HCT116 (cell line): ENCODE data around the gene UAP1. TPM values are rescaled to one million over a fixed set of nuclear protein-coding genes. Genes with fewer than 3 reads are reported as not detected.

Experiments
- ATAC-seq: fragments of 200-7000 bp; cut with Tn5 transposase; 2 replicates; pipeline ENCODE4 v1.9.1; 2020; ENCODE audit warnings: mild to moderate bottlenecking, moderate library complexity
- BruUV-seq: library from RNA; stranded (reverse); fragments of 400-500 nt; replicated peaks from 2 replicates; lab custom pipeline; 2021; lab: Mats Ljungman, UMichigan
- CTCF ChIA-PET: fragments of 300-600 bp; sonication (Branson Sonifier 250); formaldehyde crosslinking; loops from one replicate; lab custom pipeline; 2021; ENCODE audit warnings: antibody characterized with exemption; lab: Charles Lee
- POLR2A ChIA-PET: fragments of 300-600, 350-600 bp; sonication (Branson Sonifier 250); formaldehyde crosslinking; loops from one replicate; lab custom pipeline; 2021; ENCODE audit warnings: antibody characterized with exemption; lab: Charles Lee
- RAD21 ChIA-PET, 2 experiments: fragments of 300-600 bp; sonication (Branson Sonifier 250); formaldehyde crosslinking; loops; one replicate each; lab custom pipeline; 2023; ENCODE audit warnings: low total read pairs in 2 of 2; ENCODE audit not compliant: uncharacterized antibody in 2 of 2, unreplicated experiment in 2 of 2, low non-redundant PET in 1 of 2; lab: Charles Lee
- DNase-seq: peaks from one replicate; pipeline ENCODE4 v3.0.0-alpha.2; 2010; ENCODE audit warnings: low read depth, low spot score
- H2AFZ ChIP-seq: fragments of 200-600 bp; shearing (Covaris generic), sonication (generic); 2 replicates; pipeline ENCODE4 v1.6.1; 2017; ENCODE audit warnings: low read depth, mixed run types, mixed read lengths, antibody characterized with exemption, low read length; ENCODE audit not compliant: poor library complexity, severe bottlenecking
- H3K27ac ChIP-seq: 2 replicates; pipeline ENCODE4 v1.5.1; 2012; ENCODE audit warnings: low read depth, low read length
- H3K27me3 ChIP-seq: fragments of 200-600 bp; sonication (generic); 2 replicates; pipeline ENCODE4 v1.6.1; 2016; ENCODE audit warnings: mixed run types, low read length, mixed read lengths; ENCODE audit not compliant: insufficient read depth
- H3K36me3 ChIP-seq, 2 experiments: fragments of 200-500 bp in 1 of 2; fragments of 200-600 bp in 1 of 2; sonication (Bioruptor generic) in 1 of 2; sonication (generic) in 1 of 2; 2 replicates each; pipeline versions ENCODE4 v1.5.1 to v1.6.1; 2014 to 2016; ENCODE audit warnings: low read length in 2 of 2, inconsistent platforms in 1 of 2, mixed read lengths in 1 of 2, mixed run types in 1 of 2; ENCODE audit not compliant: insufficient read depth in 2 of 2, control insufficient read depth in 1 of 2
- H3K4me1 ChIP-seq, 2 experiments: fragments of 200-600 bp in 1 of 2; sonication (generic) in 1 of 2; 2 replicates each; pipeline versions ENCODE4 v1.5.1 to v1.6.1; 2012 to 2017; ENCODE audit warnings: low read length in 2 of 2, inconsistent platforms in 1 of 2, mild to moderate bottlenecking in 1 of 2, mixed read lengths in 1 of 2, mixed run types in 1 of 2, moderate library complexity in 1 of 2; ENCODE audit not compliant: insufficient read depth in 2 of 2, control insufficient read depth in 1 of 2
- H3K4me2 ChIP-seq: fragments of 200-600 bp; sonication (generic); 2 replicates; pipeline ENCODE4 v1.6.1; 2017; ENCODE audit warnings: mixed run types, low read length, mixed read lengths
- H3K4me3 ChIP-seq, 2 experiments: fragments of 200-600 bp in 1 of 2; sonication (generic) in 1 of 2; replicated peaks in 1 of 2; 2 replicates each; pipeline ENCODE4 v1.5.1; 2011 to 2016; ENCODE audit warnings: low read length in 2 of 2, control low read depth in 1 of 2, low read depth in 1 of 2, mild to moderate bottlenecking in 1 of 2, mixed read lengths in 1 of 2, mixed run types in 1 of 2
- H3K79me2 ChIP-seq: fragments of 200-600 bp; sonication (generic); 2 replicates; pipeline ENCODE4 v1.6.1; 2017; ENCODE audit warnings: mild to moderate bottlenecking, mixed run types, low read length, moderate library complexity, mixed read lengths; ENCODE audit not compliant: insufficient read depth
- H3K9ac ChIP-seq: fragments of 200-600 bp; sonication (generic); 2 replicates; pipeline ENCODE4 v1.6.1; 2016; ENCODE audit warnings: low read length, mixed read lengths
- H3K9me2 ChIP-seq: fragments of 200-600 bp; sonication (generic), shearing (Covaris generic); 2 replicates; pipeline ENCODE4 v1.6.1; 2017; ENCODE audit warnings: mixed run types, mild to moderate bottlenecking, moderate library complexity; ENCODE audit not compliant: insufficient read depth
- H3K9me3 ChIP-seq, 2 experiments: fragments of 200-500 bp in 1 of 2; fragments of 200-600 bp in 1 of 2; sonication (Bioruptor generic) in 1 of 2; sonication (generic) in 1 of 2; 2 replicates each; pipeline ENCODE4 v1.6.1; 2014 to 2017; ENCODE audit warnings: low read length in 2 of 2, mixed read lengths in 2 of 2, inconsistent platforms in 1 of 2, low read depth in 1 of 2, mild to moderate bottlenecking in 1 of 2, mixed run types in 1 of 2, moderate library complexity in 1 of 2; ENCODE audit not compliant: control insufficient read depth in 1 of 2, insufficient read depth in 1 of 2
- H4K20me1 ChIP-seq: fragments of 200-600 bp; sonication (generic), shearing (Covaris generic); 2 replicates; pipeline ENCODE4 v1.6.1; 2017; ENCODE audit warnings: mixed run types, mild to moderate bottlenecking, moderate library complexity; ENCODE audit not compliant: insufficient read depth
- ATF3 ChIP-seq: IDR thresholded peaks from 2 replicates; pipeline ENCODE4 v1.6.1; 2012
- CBX3 ChIP-seq: IDR thresholded peaks from 2 replicates; pipeline ENCODE4 v1.6.1; 2012; ENCODE audit warnings: low read depth
- CTCF ChIP-seq, 3 experiments: fragments of 200-600 bp in 1 of 3; sonication (generic) in 1 of 3; IDR thresholded peaks in 2 of 3; conservative IDR thresholded peaks in 1 of 3; 2 replicates each; pipeline ENCODE4 v1.5.1; 2012 to 2017; ENCODE audit warnings: low read depth in 2 of 3, low read length in 2 of 3, antibody characterized with exemption in 1 of 3, borderline replicate concordance in 1 of 3, control low read depth in 1 of 3, mild to moderate bottlenecking in 1 of 3, mixed read lengths in 1 of 3, mixed run types in 1 of 3, moderate library complexity in 1 of 3; ENCODE audit not compliant: insufficient read depth in 1 of 3
- EGR1 ChIP-seq: IDR thresholded peaks from 2 replicates; pipeline ENCODE4 v1.6.1; 2012; ENCODE audit warnings: low read depth
- EZH2 ChIP-seq: fragments of 200-600 bp; sonication (generic); IDR thresholded peaks from 2 replicates; pipeline ENCODE4 v1.6.1; 2017; ENCODE audit warnings: antibody characterized with exemption, mixed run types
- EZH2phosphoT487 ChIP-seq: fragments of 200-600 bp; IDR thresholded peaks from 2 replicates; pipeline ENCODE4 v1.6.1; 2018; ENCODE audit warnings: antibody characterized with exemption, borderline replicate concordance
- FOSL1 ChIP-seq: IDR thresholded peaks from 2 replicates; pipeline ENCODE4 v1.6.1; 2012; ENCODE audit warnings: low read depth
- JUND ChIP-seq: IDR thresholded peaks from 2 replicates; pipeline ENCODE4 v1.6.1; 2012
- MAX ChIP-seq: IDR thresholded peaks from 2 replicates; pipeline ENCODE4 v1.6.1; 2012
- POLR2A ChIP-seq: IDR thresholded peaks from 2 replicates; pipeline ENCODE4 v1.7.0; 2011; ENCODE audit warnings: borderline replicate concordance; ENCODE audit not compliant: insufficient read depth, insufficient read length; ENCODE audit errors: extremely low read depth
- RAD21 ChIP-seq: IDR thresholded peaks from 2 replicates; pipeline ENCODE4 v1.6.1; 2012; ENCODE audit warnings: low read depth, mild to moderate bottlenecking
- REST ChIP-seq: IDR thresholded peaks from 2 replicates; pipeline ENCODE4 v1.6.1; 2012; ENCODE audit warnings: low read depth
- SP1 ChIP-seq: IDR thresholded peaks from 2 replicates; pipeline ENCODE4 v1.6.1; 2012; ENCODE audit warnings: low read depth
- SRF ChIP-seq: IDR thresholded peaks from 2 replicates; pipeline ENCODE4 v1.6.1; 2012; ENCODE audit warnings: low read depth
- TCF7L2 ChIP-seq: IDR thresholded peaks from 2 replicates; pipeline ENCODE4 v1.7.0; 2011; ENCODE audit warnings: borderline replicate concordance, inconsistent platforms; ENCODE audit not compliant: insufficient read depth, insufficient read length; ENCODE audit errors: extremely low read depth
- YY1 ChIP-seq: IDR thresholded peaks from 2 replicates; pipeline ENCODE4 v1.6.1; 2011; ENCODE audit warnings: low read length, low read depth, moderate library complexity, mild to moderate bottlenecking; ENCODE audit not compliant: insufficient replicate concordance; ENCODE audit errors: extremely low read depth
- ZBTB33 ChIP-seq: IDR thresholded peaks from 2 replicates; pipeline ENCODE4 v1.6.1; 2011; ENCODE audit warnings: mild to moderate bottlenecking, low read length, moderate library complexity; ENCODE audit not compliant: insufficient replicate concordance; ENCODE audit errors: extremely low read depth
- ZFX ChIP-seq: fragments of 450-650 bp; IDR thresholded peaks from 2 replicates; pipeline ENCODE4 v1.6.1; 2017
- intact Hi-C: fragments of 100-400 bp; cut with micrococcal nuclease; formaldehyde crosslinking; loops from 2 replicates; pipeline ENCODE4 v1.10.0; 2022
- total RNA-seq: library from RNA; stranded (reverse); gene quantifications from one replicate; pipeline ENCODE4 v1.2.1, GENCODE V29; 2021; ENCODE audit not compliant: unreplicated experiment

Gene UAP1
- total RNA-seq, 1 experiment from 2014 or later: 51.4 TPM

- ChIA-PET POLR2A (no interaction called here), CTCF (interaction anchor here (1.0 to 1.1 kb wide), 2 partner anchors 19 to 20 kb away, joined by 3 read pairs; no protein-coding TSS in a partner anchor), RAD21 (no interaction called here)
- no TSS peak for BruUV-seq
- no peaks in the 10 kb centered on the region for H3K9me3 ChIP-seq
- H3K27ac ChIP-seq: no peak overlapping the region
- no peaks in the 10 kb centered on the region for H3K36me3 ChIP-seq
- no peaks in the 10 kb centered on the region for H3K27me3 ChIP-seq
- intact Hi-C loops: no loop called here
- no peaks in the 10 kb centered on the region for H3K4me1 ChIP-seq
- no peaks in the 10 kb centered on the region for H3K79me2 ChIP-seq
- ATAC-seq: no peak
- no peaks in the 10 kb centered on the region for H4K20me1 ChIP-seq
- H3K4me2 ChIP-seq: no peak overlapping the region
- no peak for TF ChIP-seq ATF3
- no peak for TF ChIP-seq JUND
- TF ChIP-seq EZH2phosphoT487: no peak
- no peak for TF ChIP-seq FOSL1
- no peak for TF ChIP-seq ZFX
- TF ChIP-seq SP1: no peak
- TF ChIP-seq MAX: no peak
- TF ChIP-seq CBX3: no peak
- TF ChIP-seq ZBTB33: no peak
- TF ChIP-seq CTCF (IDR thresholded peaks at IDR 0.05 in 2 of 3, conservative IDR thresholded peaks at IDR 0.05 in 1 of 3; ENCODE audit: borderline replicate concordance in 1 of 3, insufficient read depth in 1 of 3, low read depth in 2 of 3, low read length in 2 of 3): no peak
- TF ChIP-seq YY1: no peak
- TF ChIP-seq EZH2: no peak
- TF ChIP-seq POLR2A: no peak
- no peak for TF ChIP-seq SRF
- no peak for TF ChIP-seq TCF7L2
- TF ChIP-seq REST: no peak
- TF ChIP-seq EGR1: no peak
- TF ChIP-seq RAD21: no peak
- no peak for DNase-seq
- H3K9me2 ChIP-seq: no peaks in the 10 kb centered on the region
- H3K9ac ChIP-seq: no peak overlapping the region
- H3K4me3 ChIP-seq: no peak overlapping the region
- H2AFZ ChIP-seq: no peak overlapping the region
Observed at GRCh38 chr1:162633081-162633762, 71.7 kb downstream of the UAP1 start.
